Measurements from ENCODE around the gene MAS1.
"Not testable (repeated sequence)": the region's sequence is repeated elsewhere in the genome, so short reads cannot be mapped to it uniquely, and the experiment has no call there.

MAS1 gene

GRCh38 chr6:159860482-159860881, 30.3 kb upstream of the MAS1 start:
- no peaks in the 10 kb centered on the region for H3K36me3 ChIP-seq (ENCODE audit: insufficient read depth, low read length)
- no peak overlapping the region for H3K27ac ChIP-seq
- H3K9me3 ChIP-seq (ENCODE audit: low read depth, low read length): no peaks in the 10 kb centered on the region
- no peak overlapping the region for H3K4me3 ChIP-seq
- no peak overlapping the region for H3K9ac ChIP-seq (ENCODE audit: insufficient read length)
- TF ChIP-seq FOXP2 (optimal IDR thresholded peaks at IDR 0.05; ENCODE audit: control extremely low read depth, extremely low read length, insufficient read depth) (no peak), EZH2 (IDR thresholded peaks at IDR 0.05) (no peak), POLR2AphosphoS5 (IDR thresholded peaks at IDR 0.05; ENCODE audit: borderline replicate concordance, low read depth, low read length) (no peak)
- no peak for DNase-seq (ENCODE audit: low read depth, low spot score)

- Histone ChIP-seq H3K9me3 (ENCODE audit: low read depth, low read length) (no peaks in the 10 kb centered on the region), H3K9ac (ENCODE audit: insufficient read length) (no peak overlapping the region), H3K27ac (no peak overlapping the region), H3K36me3 (ENCODE audit: insufficient read depth, low read length) (no peaks in the 10 kb centered on the region), H3K4me3 (no peak overlapping the region)
- TF ChIP-seq EZH2 (IDR thresholded peaks at IDR 0.05) (no peak), FOXP2 (optimal IDR thresholded peaks at IDR 0.05; ENCODE audit: control extremely low read depth, extremely low read length, insufficient read depth) (no peak), POLR2AphosphoS5 (IDR thresholded peaks at IDR 0.05; ENCODE audit: borderline replicate concordance, low read depth, low read length) (no peak)
- no peak for DNase-seq (ENCODE audit: low read depth, low spot score)
Observed at GRCh38 chr6:159862103-159862502, 28.7 kb upstream of the MAS1 start.

GRCh38 chr6:159863341-159863740, 27.4 kb upstream of the MAS1 start:
- not testable (repeated sequence) for H3K36me3 ChIP-seq (ENCODE audit: insufficient read depth, low read length); H3K9me3 ChIP-seq (ENCODE audit: low read depth, low read length); H3K4me3 ChIP-seq; H3K27ac ChIP-seq; H3K9ac ChIP-seq (ENCODE audit: insufficient read length)
- DNase-seq (ENCODE audit: low read depth, low spot score): peak; percentile 42

DNA sequence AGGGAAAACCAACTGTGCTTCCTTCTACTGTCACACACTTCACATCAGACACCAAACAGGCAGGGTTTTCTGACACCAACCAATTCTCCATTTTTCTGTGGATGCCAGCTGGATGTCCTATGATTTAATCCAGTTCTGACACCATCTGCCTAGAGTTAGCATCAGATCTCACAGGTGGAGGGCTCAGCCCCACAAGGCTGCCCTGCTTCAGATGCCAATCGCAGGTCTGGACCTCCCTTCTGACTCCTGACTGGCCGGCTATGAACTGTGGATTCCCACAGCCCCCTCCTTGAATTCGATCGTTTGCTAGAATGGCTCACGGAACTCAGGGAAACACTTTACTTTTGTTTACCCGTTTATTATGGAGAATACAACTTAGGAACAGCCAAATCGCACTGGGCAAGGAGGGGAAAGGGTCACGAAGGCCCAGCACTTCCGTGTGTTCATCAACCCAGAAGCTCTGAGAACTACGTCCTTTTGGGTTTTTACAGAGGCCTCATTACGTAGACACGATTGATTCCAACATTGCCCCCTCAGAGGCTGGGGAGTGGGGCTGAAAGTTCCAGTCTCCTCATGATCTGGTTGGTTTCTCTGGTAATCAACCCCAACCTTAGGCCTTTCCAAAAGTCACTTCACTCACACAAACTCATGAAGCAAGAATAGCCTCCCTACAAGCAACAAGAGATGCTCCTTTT, 25.4 kb upstream of the MAS1 start:
- Histone ChIP-seq H3K9ac (ENCODE audit: insufficient read length) (no peak overlapping the region), H3K36me3 (ENCODE audit: insufficient read depth, low read length) (no peaks in the 10 kb centered on the region), H3K9me3 (ENCODE audit: low read depth, low read length) (no peaks in the 10 kb centered on the region), H3K4me3 (no peak overlapping the region), H3K27ac (no peak overlapping the region)
- TF ChIP-seq EZH2 (IDR thresholded peaks at IDR 0.05): no peak
- TF ChIP-seq FOXP2 (optimal IDR thresholded peaks at IDR 0.05; ENCODE audit: control extremely low read depth, extremely low read length, insufficient read depth): no peak
- TF ChIP-seq POLR2AphosphoS5 (IDR thresholded peaks at IDR 0.05; ENCODE audit: borderline replicate concordance, low read depth, low read length): no peak
- no peak for DNase-seq (ENCODE audit: low read depth, low spot score)

DNA sequence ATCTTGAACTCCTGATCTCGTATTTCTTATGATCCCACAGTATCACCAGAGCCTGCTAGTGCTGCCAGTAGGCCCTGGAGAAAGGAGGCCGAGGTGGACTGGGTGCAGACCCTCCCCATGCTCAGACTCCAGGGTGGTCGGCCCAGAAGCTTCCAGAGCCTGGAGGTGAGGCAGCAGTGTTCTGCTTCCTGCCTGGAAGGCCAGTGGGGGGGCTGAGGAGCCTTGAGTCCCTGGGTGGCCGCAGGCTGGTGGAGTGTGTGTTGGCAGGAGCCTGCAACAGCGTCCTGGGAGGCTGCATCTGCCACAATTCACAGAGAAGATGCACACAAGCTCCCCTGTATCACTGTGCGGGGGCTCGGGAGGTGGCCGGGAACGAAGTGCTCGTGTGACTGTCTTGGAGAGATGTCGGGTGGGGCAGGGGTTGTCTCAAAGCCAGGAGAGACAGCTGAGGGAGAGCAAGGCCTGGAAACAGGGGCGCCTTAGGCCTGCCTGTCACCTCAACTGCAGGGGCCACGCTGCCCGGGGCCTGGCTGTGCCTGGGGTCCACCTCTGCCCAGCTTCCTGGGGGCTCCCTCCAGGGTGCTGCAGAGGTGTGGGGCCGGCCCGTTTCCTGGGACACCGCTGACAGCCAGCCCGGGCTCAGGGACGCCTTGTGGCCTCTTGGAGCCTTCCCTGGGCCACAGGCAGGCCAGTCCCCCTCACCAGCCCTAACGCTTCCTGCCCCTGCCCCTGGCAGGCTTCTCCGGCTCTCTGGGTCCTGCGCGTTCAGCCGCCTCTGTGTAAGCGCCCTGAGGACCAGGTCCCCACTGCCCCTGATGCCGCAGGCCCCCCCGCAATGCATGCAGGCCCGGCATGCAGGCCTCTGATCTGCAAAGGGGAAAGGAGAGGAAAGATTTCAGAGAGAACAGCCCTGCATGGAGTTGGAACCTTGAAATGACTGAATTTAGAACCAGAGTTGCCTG, 24.2 kb upstream of the MAS1 start:
- H3K9ac ChIP-seq (ENCODE audit: insufficient read length): no peak overlapping the region
- H3K27ac ChIP-seq: no peak overlapping the region
- no peak for DNase-seq (ENCODE audit: low read depth, low spot score)
- H3K9me3 ChIP-seq (ENCODE audit: low read depth, low read length): no peaks in the 10 kb centered on the region
- no peaks in the 10 kb centered on the region for H3K36me3 ChIP-seq (ENCODE audit: insufficient read depth, low read length)
- TF ChIP-seq EZH2 (IDR thresholded peaks at IDR 0.05) (no peak), POLR2AphosphoS5 (IDR thresholded peaks at IDR 0.05; ENCODE audit: borderline replicate concordance, low read depth, low read length) (no peak), FOXP2 (optimal IDR thresholded peaks at IDR 0.05; ENCODE audit: control extremely low read depth, extremely low read length, insufficient read depth) (no peak)
- H3K4me3 ChIP-seq: no peak overlapping the region

GRCh38 chr6:159871241-159871640, 19.5 kb upstream of the MAS1 start:
- H3K9me3 ChIP-seq (ENCODE audit: low read depth, low read length): no peaks in the 10 kb centered on the region
- H3K27ac ChIP-seq: no peak overlapping the region
- no peak overlapping the region for H3K4me3 ChIP-seq
- DNase-seq (ENCODE audit: low read depth, low spot score): no peak
- H3K9ac ChIP-seq (ENCODE audit: insufficient read length): no peak overlapping the region
- no peaks in the 10 kb centered on the region for H3K36me3 ChIP-seq (ENCODE audit: insufficient read depth, low read length)
- no peak for TF ChIP-seq POLR2AphosphoS5 (IDR thresholded peaks at IDR 0.05; ENCODE audit: borderline replicate concordance, low read depth, low read length)
- no peak for TF ChIP-seq EZH2 (IDR thresholded peaks at IDR 0.05)
- TF ChIP-seq FOXP2 (optimal IDR thresholded peaks at IDR 0.05; ENCODE audit: control extremely low read depth, extremely low read length, insufficient read depth): no peak

- no peaks in the 10 kb centered on the region for H3K9me3 ChIP-seq (ENCODE audit: low read depth, low read length)
- H3K27ac ChIP-seq: no peak overlapping the region
- no peaks in the 10 kb centered on the region for H3K36me3 ChIP-seq (ENCODE audit: insufficient read depth, low read length)
- H3K9ac ChIP-seq (ENCODE audit: insufficient read length): no peak overlapping the region
- no peak for DNase-seq (ENCODE audit: low read depth, low spot score)
- TF ChIP-seq POLR2AphosphoS5 (IDR thresholded peaks at IDR 0.05; ENCODE audit: borderline replicate concordance, low read depth, low read length) (no peak), EZH2 (IDR thresholded peaks at IDR 0.05) (no peak), FOXP2 (optimal IDR thresholded peaks at IDR 0.05; ENCODE audit: control extremely low read depth, extremely low read length, insufficient read depth) (no peak)
- H3K4me3 ChIP-seq: no peak overlapping the region
Observed at GRCh38 chr6:159871906-159872305, 18.9 kb upstream of the MAS1 start.

GRCh38 chr6:159874435-159874834, 16.4 kb upstream of the MAS1 start:
- no peak for TF ChIP-seq EZH2 (IDR thresholded peaks at IDR 0.05)
- TF ChIP-seq POLR2AphosphoS5 (IDR thresholded peaks at IDR 0.05; ENCODE audit: borderline replicate concordance, low read depth, low read length): no peak
- TF ChIP-seq FOXP2 (optimal IDR thresholded peaks at IDR 0.05; ENCODE audit: control extremely low read depth, extremely low read length, insufficient read depth): no peak
- no peak overlapping the region for H3K27ac ChIP-seq
- H3K4me3 ChIP-seq: no peak overlapping the region
- no peak overlapping the region for H3K9ac ChIP-seq (ENCODE audit: insufficient read length)
- no peaks in the 10 kb centered on the region for H3K9me3 ChIP-seq (ENCODE audit: low read depth, low read length)
- H3K36me3 ChIP-seq (ENCODE audit: insufficient read depth, low read length): no peaks in the 10 kb centered on the region
- DNase-seq (ENCODE audit: low read depth, low spot score): no peak

Measured in SK-N-MC (cell line).